ENCODE results near the gene HMX1.

- TF ChIP-seq, protein P1, sequence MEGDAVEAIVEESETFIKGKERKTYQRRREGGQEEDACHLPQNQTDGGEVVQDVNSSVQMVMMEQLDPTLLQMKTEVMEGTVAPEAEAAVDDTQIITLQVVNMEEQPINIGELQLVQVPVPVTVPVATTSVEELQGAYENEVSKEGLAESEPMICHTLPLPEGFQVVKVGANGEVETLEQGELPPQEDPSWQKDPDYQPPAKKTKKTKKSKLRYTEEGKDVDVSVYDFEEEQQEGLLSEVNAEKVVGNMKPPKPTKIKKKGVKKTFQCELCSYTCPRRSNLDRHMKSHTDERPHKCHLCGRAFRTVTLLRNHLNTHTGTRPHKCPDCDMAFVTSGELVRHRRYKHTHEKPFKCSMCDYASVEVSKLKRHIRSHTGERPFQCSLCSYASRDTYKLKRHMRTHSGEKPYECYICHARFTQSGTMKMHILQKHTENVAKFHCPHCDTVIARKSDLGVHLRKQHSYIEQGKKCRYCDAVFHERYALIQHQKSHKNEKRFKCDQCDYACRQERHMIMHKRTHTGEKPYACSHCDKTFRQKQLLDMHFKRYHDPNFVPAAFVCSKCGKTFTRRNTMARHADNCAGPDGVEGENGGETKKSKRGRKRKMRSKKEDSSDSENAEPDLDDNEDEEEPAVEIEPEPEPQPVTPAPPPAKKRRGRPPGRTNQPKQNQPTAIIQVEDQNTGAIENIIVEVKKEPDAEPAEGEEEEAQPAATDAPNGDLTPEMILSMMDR (IDR thresholded peaks at IDR 0.05), result no peak
- TF ChIP-seq POLR2A (IDR thresholded peaks at IDR 0.05), result no peak
These were observed 22.2 kb upstream of the HMX1 start for GRCh38 chr4:8893624-8894423.
